HG02610 (cell line): Measurements from ENCODE around the gene KRTAP21-1.
"Not testable (repeated sequence)": the region's sequence is repeated elsewhere in the genome, so short reads cannot be mapped to it uniquely, and the experiment has no call there.

Source experiments
- ATAC-seq: cut with Tn5 transposase; IDR thresholded peaks from one replicate; pipeline ENCODE4 v1.9.1; 2021; ENCODE audit warnings: mild to moderate bottlenecking, moderate library complexity; ENCODE audit not compliant: unreplicated experiment

The KRTAP21-1 gene

DNA sequence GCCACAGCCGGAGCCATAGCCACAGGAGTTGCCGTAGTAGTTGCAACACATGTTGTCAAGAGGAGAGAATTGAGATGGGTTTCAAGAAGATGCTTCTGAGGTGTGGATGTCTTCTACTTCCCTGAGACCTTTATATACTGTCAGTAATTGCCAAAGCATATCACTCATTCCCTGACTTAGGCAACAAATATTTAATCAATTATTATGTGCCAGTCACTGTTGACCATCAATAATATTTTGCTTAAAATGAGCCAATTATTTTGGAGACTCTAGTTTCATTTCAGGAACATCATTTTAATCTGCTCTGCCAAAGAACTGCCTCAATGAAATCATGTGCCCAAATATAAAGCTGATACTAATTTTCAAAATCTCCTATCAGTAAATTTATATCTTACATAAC, at the start of gene KRTAP21-1:
TSS of gene KRTAP21-1 (minus strand) at position 101 of the 400 bp plus-strand sequence. CDS start at position 51, 50 bp downstream.
- not testable (repeated sequence) for ATAC-seq

DNA sequence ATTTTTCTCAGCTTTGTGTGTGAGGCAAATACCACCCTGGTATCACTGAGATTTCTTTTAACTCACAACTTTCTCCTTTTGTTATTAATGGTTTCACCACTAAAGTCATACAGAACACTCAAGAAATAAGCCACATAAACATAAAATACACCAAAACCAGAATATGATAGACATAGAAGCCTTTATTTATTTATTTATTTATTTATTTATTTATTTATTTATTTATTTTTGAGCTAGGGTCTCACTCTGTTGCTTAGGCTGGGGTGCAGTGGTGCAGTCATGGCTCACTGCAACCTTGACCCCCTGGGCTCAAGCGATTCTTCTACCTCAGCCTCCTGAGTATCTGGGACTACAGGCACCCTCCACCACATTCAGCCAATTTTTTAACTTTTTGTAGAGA, 45.4 kb upstream of the KRTAP21-1 start:
- ATAC-seq: no peak

DNA sequence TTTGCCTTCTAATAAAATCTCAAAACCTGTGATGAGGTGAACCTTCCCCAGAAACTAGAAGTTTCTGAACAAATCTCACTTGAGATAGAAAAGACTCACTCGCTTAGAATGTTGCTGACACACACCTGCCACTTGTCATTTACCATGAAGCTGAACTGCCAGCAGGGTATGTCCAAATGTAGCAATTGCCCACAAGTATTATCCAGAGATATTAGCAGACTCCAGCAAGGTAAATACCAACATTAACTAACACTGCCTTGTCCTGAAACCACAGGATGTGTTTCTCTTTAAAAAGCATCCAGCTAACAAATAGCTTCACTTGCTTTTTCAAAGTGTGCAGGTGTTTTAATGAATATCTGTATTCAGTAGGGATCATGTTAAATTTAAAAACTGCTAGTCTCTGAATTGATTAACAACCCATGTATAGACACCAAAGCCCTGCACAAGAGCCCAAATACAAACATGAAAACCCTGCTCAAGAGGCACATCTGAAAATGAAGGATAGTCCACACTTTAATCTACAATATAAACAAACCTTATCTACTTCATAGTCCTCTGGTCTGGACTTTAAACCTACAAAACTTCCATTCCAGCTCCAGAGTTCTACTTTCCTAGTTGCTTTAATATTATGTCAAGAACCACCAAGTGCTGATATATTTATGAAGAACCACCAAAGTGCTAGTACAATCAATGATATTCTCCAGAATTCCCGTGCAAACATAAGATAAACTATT, 38.5 kb upstream of the KRTAP21-1 start:
- no peak for ATAC-seq

DNA sequence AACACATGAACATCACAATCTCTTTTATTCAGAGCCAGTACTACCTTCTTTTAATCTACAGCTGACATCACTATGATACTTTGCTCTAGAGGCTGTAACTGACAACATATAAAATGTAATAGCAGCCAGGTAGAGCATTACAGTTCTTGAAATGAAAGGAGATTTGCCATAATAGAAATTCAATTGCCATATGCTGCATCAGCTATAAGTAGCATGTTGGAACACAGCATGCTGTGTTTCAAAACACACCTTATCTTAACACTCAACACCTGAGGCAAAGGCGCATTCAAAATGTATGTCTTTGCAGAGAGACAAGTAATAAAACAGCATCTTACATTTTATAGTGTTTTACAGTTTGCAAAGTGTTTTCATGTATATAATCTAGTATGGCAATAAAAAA, 24.0 kb upstream of the KRTAP21-1 start:
- ATAC-seq: no peak

DNA sequence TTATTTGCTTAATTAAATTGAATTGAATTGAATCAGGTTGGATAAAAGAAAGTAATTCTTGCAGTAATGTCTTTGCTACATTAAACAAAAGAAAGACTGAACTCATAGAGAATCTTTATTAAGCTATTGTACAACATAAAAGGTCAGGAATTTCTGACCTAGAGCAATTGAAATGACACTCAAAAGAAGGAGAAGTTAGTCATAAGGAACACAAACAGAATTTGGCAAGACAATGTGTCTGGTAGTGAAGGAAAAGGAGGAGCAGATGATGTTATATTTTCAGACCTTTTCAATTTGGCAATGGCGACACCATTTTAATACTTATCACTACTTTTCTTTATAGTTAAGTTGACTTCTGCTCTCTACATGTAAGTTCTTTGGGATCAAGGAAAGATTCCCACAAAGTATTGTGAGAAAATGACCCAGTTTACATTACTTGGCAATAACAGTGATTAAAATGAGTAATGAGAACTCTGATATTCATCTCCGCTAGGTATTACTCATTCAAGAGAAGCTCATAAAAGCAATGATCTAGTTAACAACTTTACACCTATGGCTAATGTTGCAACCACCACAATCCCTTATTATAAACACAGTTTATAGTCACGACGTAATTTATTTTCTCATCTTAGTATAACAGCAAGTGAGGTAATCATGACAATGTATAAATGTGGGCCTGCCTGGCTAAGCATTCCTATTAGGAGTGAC, 14.7 kb upstream of the KRTAP21-1 start:
- ATAC-seq: no peak

DNA sequence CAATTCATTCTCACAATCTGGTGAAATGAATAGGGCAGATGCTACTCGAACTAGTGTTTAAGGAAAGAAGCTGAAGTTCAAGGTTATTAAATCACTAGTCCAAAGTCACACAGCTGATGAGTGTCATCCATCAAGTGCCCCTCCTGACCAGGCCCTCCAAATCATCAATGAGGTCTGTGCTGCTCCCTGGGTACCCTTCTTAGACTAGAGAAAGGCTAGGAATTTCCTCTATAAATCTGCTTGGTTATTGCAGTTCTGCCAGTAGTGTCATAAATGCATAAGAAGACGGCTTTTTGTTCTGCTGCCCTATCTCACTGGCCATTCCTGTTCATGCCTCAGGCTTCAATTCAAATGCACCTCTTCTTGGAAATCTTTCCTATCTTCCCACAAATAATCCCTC, 5.5 kb upstream of the KRTAP21-1 start:
- no peak for ATAC-seq

DNA sequence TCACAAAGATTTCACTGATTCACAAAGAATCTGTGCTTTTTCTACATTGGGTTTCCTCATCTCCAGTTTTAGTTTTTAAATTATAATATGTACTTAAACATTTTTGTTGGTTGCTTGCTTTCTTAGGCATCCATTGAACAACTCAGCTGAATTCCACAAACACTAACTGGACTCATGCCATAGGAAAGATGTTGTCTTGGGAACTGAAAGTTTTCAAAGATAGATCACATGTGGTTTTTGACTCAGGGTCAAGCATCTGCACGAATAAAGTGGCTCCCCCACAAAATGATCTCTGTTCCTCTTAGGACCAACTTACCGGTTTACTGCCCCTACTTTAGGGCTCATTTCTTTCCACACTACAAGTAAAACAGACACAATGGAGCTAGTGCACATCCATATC, 3.1 kb upstream of the KRTAP21-1 start:
- ATAC-seq: no peak

DNA sequence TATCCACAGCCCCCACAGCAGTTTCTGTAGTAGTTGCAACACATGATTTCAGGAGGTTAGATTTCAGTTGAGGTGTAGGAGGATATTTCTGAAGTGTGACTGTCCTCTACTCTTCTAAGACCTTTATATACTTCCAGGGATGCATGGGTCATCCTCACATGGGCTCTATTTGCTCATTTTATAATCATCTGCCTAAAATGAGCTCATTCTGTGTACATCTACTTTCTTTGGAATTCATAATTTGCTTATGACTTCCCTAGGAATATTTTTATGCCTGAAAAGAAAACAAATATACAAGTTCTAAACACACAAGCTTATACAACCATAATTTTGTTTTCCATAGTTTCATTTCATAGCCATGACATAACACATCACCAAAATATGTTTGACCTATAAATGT, 8.1 kb downstream of the KRTAP21-1 start, which contains the start of gene KRTAP21-2:
TSS of gene KRTAP21-2 (minus strand) at position 101 of the 400 bp plus-strand sequence. CDS start at position 44, 57 bp downstream.
- ATAC-seq: no peak

DNA sequence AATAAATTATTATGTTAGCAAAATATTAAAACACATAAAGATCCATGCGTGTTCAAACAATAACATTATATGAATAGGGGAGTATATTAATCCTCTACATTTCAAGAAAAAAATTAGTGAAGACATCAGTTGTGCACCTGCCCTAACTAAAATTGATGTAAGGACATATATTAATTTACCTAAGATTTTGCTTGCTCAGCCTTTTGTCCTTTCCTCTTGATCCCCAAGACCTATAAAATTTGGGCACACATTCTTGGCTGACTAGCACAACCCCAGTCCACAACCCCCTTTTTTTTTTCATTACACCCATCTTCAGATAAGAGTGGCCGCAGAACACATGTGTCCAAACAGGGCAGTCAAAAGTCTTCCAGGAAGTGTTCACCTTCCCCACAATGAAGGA, 14.8 kb downstream of the KRTAP21-1 start:
- ATAC-seq: no peak

DNA sequence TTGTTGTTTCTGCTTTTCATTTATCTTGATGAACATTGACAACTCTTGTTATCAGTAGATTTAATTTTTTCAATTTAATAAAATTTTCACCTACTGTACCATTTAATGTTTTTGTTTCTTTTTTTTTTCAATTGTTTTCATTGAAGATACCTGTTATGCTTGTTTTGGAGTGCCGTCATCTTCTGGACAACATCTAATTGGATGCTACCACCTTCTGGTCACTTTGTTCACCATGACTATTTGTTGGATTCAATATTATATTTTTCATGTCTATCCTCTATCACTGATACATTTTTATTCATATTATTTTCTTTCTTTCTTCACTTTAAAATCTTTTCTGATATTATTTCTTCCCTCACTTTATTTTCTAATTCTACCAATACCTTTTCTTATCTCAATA, 22.2 kb downstream of the KRTAP21-1 start:
- no peak for ATAC-seq

DNA sequence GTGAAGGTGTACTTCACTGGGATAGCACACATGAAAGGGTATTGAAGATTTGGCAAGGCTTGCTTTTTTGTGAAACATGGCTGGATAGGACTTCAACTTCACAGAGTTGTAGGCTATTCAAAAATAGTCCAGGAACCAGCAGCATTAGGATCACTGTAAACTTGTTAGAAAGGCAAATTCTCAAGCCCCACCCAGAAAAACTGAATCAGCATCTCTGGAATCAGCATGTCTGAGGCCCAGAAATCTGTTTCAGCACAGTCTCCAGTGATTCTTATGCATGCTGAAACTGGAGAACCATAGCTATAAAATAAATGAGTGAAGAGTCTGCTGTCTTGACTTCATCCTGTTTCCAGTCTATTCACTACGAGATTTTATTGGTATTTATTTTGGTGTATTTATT, 28.5 kb downstream of the KRTAP21-1 start:
- ATAC-seq: no peak

DNA sequence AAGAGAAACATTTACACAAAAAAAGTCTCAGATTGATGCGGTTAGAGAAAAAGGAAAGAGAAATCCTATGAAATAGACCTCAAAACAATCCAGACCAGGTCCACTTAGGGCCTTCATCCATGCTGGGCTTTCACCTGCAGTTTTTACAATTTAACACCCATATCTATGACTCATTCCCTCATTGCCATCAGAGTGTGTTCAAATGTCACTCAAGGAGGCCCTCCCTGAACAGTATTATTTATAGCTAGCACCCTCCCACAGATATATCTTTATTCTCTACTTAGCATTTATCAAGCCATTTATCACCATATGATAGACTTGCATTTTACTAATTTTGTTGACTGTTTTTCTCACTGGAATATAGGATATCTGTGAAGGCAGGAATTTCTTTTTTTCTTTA, 35.8 kb downstream of the KRTAP21-1 start:
- no peak for ATAC-seq

DNA sequence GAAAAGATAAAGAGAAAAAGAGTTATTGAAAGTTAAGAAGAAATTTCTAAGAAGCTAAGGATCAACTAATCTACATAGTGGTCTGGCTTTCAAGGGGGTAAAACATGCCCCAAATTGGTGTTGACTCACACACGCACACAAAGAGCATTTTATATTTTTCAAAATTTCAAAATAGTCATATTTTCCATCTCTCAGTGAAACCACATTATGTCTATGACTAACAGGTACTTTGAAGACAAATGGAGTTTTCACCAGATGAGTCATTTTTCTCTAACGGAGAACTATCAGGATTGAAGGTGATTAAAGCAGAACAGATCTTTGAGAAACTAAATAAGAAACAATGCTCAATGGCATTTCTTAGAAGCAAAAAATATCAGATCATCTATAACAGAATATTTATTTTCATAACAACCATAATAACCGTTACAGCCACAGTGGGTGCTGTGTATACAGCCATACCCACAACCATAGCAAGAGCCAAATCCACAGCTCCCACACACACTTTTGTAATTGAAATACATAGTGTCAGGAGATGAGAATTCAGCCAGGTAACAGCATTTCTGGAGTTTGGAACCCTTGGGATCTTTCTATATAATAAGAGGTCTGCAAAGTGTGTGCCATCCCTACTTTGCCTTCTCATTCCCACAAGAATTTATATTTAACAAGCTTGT, 36.9 kb downstream of the KRTAP21-1 start, which contains the start of gene KRTAP21-3:
TSS of gene KRTAP21-3 (minus strand) at position 539 of the 671 bp plus-strand sequence. CDS start at position 521, 18 bp downstream.
- ATAC-seq: peak; percentile 75

DNA sequence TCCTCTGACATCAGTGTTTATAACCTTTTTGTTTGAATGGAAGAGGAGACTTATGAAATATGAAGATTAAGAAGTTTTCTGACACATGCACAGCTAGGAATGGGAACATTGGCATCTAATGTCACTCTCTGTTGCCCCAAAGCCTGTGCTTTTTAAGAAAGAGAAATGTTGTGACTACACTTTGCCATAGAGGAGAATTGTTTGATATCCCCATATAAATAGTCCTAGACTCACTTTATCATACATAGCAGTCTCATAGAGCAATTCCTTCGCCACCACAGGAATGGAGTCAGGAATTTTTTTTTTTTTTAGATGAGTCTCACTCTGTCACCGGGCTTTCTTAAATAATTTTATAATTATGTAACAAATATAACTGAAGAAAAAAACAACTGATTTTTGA, 38.1 kb downstream of the KRTAP21-1 start:
- no peak for ATAC-seq

DNA sequence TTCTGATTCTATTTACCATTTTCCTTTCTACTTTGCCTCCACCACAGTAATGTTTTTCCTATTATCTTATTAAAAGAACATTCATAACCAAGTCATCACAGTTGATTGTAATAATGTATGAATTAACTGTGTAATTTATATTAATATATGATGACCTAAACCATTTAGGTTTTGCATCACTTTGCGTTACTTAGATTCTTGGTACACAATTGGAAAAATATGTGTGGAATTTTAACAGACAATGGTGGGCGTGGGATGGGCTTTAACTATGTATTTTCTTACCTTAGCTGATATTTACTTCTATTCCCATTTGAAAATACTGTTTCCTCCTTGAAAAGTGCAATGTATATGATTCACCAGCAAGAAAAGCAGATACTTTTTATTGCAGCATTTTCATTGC, 40.3 kb downstream of the KRTAP21-1 start:
- no peak for ATAC-seq

DNA sequence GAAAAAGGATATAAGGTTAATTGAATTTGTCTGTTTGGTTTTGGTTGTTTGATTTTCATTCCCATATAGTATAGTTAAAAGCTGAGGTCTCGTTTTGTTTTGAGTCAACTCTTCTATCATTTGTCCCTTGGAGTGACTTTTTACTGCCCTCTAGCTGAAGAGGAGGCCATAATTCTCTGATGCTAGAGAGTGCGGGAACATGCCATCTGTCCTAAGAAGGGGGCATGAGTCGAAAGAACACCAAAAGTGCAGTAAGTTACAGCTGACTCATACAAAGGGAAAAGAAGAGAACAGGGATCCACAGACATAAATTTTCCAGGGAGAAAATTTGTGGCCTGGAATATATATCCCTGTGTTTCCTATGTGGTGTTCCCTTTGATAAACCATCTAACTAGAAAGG, 40.8 kb downstream of the KRTAP21-1 start:
- no peak for ATAC-seq

DNA sequence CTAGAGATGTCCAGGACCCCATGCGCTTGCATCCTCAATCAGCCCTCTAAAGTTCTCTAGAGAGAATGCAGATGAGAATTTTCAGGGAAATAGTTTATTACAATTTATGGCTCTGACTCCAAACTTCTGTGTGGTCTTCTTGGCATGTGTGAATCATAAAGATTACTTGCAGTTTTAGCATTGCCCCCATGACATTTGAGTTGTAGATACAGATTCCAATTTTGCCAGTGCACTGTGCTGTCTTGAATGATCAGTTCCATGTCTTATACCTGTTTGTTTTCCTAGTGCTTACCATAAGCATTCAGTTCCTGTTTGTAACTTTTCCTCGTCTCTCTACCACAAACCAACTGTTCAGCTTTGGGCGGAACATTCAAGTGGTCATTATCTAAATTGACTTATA, 41.5 kb downstream of the KRTAP21-1 start:
- no peak for ATAC-seq

DNA sequence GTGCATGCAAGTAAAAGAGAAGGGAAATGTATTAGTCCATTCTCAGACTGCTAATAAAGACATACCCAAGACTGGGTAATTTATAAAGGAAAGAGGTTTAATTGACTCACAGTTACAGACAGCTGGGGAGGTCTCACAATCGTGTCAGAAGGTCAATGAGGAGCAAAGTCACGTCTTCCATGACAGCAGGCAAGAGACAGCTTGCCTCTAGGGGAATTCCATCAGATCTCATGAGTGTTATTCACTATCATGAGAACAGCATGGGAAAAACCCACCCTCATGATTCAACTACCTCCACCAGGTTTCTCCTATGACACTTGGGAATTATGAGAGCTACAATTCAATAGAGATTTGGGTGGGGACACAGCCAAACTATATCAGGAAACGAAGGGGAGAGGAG, 44.7 kb downstream of the KRTAP21-1 start:
- ATAC-seq: no peak

DNA sequence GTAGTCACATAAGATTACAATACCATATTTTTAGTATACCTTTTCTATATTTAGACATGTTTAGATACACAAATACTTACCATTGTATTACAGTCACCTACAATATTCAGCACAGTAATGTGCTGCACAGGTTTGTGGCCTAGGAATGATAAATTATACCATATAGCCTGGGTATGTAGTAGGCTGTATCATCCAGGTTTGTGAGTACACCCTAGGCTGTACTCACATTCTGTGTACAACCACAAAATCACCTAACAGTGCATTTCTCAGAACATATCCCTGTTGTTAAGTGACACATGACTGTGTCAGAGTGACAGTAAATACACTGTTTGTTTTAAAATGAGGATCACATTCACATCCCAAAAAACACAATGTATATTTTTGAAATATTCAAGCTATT, 47.8 kb downstream of the KRTAP21-1 start:
- no peak for ATAC-seq
